Fibroblast of upper back skin (primary cell): ENCODE measurements around the gene C16orf89.
"Not testable (repeated sequence)": the region's sequence is repeated elsewhere in the genome, so short reads cannot be mapped to it uniquely, and the experiment has no call there.

ENCODE experiments used
- DNase-seq: peaks from one replicate; pipeline ENCODE4 v3.0.0-alpha.2; 2013

C16orf89 gene

DNA sequence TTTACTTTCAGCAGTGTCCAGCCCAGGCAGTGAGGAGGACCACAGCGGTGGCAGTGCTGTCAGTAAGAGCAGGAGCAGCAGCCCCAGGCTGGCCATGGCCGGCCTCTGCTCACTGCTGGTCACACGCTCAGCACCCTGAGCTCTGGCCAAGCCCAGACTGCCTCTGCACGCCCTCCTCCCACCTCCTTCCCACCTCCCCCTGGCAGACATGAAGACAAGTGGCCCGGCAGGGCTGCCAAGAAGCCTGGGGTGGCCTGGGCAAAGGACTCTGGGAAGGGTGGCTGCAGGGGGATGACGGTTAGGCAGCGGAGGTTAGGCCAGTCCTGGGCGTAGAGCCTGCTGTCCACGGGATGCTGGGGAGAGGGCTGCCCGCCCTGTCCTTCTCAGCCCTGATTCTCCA is at the start of gene C16orf89:
Gene C16orf89 (minus strand): TSS at position 144 of the 400 bp plus-strand sequence. CDS start 48 bp downstream, at position 96.
- DNase-seq: no peak

DNA sequence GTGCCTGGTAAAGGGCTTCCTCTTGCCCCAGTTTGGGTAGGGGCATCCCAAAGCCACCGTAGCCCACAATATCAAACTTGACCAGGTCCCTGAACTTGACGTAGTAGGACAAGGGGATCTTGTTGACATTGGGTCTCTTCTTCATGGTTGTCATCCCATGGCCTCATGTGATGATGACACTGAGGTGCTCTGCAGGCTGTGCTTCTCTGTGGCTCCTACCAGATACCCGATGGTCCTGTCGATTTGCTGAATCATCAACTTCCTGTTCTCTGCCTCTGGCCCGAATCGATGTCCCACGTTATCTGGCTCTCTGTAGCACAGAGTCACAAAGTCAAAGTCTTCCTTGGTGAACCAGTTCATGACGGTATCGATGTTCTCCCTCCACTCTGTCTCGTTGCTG is 45.2 kb upstream of the C16orf89 start:
- DNase-seq: not testable (repeated sequence)

DNA sequence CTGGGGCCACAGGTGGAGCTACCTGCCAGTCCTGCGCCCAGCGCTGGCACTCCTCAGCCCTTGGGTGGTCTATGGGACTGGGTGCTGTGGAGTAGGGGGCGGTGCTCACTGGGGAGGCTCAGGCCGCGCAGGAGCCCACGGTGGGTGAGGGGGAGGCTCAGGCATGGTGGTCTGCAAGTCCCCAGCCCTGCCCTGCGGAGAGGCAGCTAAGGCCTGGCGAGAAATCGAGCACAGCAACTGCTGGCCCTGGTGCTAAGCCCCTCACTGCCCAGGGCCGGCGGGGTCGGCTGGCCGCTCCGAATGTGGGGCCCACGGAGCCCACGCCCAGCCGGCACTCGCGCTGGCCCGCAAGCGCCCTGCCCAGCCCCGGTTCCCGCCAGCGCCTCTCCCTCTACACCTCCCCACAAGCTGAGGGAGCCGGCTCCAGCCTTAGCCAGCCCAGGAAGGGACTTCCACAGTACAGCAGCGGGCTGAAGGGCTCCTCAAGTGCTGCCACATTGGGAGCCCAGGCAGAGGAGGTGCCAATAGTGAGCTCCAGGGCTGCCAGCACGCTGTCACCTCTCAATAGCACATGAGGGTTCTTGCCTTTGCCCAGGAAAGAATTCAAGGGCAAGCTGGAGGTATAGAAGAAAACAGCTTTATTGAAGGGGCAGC is 42.9 kb upstream of the C16orf89 start:
- no peak for DNase-seq

- not testable (repeated sequence) for DNase-seq
Observed at GRCh38 chr16:5105039-5105438, 39.3 kb upstream of the C16orf89 start.

DNA sequence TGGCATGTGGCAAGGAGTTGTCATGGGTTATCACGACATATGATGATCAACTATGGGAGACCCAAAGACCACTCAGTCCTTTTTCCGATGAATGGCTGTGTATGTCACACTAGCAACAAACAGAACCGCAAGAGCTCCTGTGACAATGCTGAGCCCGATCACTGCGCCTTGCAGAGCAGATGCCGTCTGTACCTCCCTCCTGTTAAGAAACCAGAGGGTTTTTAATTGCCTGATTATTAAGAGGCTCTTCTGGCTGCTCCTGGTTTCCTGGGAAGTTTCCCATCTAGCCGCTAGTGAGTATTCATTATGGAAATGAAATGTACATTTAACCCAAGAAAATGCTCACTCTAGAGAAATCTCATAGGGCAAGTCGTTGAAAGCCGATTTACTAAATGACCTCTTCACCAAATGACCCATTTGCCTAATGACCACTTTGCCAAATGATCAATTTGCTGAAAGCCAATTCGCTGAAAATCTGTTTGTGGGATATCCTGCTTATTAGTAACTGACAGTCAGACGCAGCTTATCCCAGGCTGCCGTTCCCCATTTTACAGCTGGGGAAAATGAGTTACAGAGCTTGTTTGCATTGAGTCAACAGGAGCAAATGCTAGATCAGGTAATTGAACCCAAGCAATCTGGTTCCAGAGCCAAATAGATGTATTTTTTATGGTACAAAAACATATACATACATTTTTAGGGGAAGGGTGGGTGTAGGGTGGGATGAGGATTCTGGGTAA is 37.7 kb upstream of the C16orf89 start:
- not testable (repeated sequence) for DNase-seq

GRCh38 chr16:5099174-5099573 is 33.4 kb upstream of the C16orf89 start:
- DNase-seq: not testable (repeated sequence)

- DNase-seq: peak; percentile 63
Observed at GRCh38 chr16:5098221-5099159, 32.7 kb upstream of the C16orf89 start.

GRCh38 chr16:5097470-5098220 is 31.9 kb upstream of the C16orf89 start, which contains the start of gene EEF2KMT:
TSS of gene EEF2KMT (minus strand) at chr16:5097795. CDS start at chr16:5097739, 56 bp downstream.
- peak; percentile 100 for DNase-seq

- not testable (repeated sequence) for DNase-seq
Observed at GRCh38 chr16:5097061-5097469, 31.3 kb upstream of the C16orf89 start.

- DNase-seq: peak; percentile 21
Observed at GRCh38 chr16:5096437-5097060, 30.8 kb upstream of the C16orf89 start.

DNA sequence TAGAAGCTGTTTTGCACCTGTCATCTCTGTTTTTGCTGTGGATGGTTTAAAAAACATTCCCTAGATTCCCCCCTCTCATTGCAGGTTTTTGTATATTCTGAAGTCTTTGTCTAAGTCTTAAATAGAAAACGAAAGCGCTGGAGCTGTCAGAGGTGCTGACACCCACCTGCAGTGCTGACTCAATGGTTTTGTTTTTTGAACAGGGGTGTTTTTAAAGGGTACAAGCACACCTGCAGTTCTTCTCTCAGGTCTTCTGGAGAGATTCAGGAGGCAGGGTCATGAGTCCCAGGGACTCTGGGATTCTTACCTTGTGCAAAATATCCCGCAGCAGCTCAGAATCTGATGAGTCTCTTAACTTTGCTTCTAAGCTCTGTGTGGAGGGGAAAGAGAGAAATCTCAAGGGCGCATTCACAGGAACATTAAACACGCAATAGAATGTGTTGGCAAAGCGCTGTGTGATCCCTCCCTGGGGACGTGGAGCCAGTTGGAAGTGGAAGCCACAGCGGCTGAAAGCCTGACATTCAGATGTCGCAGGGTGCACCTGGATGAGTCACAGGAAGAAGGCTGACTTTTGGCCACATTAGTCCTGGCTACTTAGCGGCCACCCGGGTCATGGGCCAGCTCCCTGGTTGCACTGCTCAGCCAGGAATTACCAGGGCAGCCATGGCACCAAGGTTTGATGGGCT is 29.5 kb upstream of the C16orf89 start:
- DNase-seq: not testable (repeated sequence)

DNA sequence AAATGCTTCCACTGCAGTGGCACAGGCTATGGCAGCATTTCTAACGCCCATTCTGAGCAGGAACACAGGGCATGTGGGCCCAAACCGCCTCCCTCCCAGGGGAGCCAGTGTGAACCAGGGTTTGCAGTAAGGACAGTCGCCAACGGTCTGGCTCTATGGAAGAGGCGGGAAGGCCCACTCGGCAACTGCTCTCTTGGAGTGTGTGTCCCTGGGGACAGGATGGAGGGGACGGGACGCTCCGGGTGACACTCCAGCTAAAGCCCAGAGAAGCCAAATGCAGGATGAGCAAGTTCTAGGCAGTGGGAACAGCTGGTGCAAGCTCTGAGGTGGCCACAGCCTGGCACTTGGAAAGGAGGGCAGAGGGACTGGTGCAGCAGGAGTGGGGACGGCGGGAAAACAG is 28.0 kb upstream of the C16orf89 start:
- DNase-seq: not testable (repeated sequence)

DNA sequence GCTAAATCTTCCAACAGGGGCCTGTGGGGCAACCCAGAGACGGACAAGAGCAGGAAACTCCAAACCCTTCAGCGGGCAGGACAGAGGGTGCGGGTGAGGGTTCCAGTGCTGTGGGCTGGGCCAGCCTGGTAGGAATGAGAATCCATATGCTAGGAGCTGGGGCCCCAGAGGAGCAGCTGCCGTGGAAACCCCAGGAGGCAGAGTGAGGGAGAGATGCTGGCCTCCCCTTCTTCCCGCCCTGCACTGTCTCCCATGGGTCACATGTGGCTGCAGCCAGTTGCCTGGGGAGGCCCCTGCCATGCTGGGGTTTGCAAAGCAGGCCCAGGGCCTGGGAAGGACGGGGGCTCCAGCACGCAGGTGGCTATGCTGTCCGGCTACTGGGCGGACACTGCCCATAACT is 27.3 kb upstream of the C16orf89 start:
- DNase-seq: not testable (repeated sequence)

GRCh38 chr16:5090592-5090991 is 24.8 kb upstream of the C16orf89 start:
- not testable (repeated sequence) for DNase-seq

DNA sequence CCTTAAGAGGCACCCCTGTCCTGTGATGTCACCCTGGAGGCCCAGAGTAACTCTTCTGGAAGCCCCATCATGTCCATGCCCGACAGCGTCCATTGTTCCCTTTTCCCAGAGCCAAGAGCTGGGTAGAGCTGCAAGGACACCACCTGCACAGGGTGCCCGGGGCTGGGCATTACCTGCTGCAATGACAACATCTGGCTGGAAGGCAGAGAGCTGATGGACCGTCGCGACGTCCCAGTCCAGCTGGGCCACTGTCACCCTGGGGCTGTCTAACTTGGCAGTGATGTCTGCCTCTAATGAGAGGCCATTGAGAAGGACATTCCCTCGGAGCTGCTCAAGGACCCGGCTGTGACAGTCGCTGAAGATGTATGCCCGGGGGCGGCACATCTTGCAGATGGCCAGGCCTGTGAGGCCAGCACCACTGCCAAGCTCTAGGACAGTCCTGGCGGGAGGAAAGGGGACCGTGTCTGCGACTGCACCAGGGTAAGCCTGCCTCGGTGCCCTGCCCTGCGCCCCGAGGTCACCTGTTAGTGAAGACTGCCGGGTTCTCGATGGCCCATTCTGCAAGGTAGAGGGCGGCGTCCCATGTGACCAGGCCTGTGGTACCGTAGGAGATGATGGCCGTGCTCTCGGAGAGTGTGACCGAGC is 24.3 kb upstream of the C16orf89 start:
- DNase-seq: not testable (repeated sequence)

- not testable (repeated sequence) for DNase-seq
Observed at GRCh38 chr16:5088936-5089335, 23.2 kb upstream of the C16orf89 start.

- not testable (repeated sequence) for DNase-seq
Observed at GRCh38 chr16:5088086-5088790, 22.5 kb upstream of the C16orf89 start.

DNA sequence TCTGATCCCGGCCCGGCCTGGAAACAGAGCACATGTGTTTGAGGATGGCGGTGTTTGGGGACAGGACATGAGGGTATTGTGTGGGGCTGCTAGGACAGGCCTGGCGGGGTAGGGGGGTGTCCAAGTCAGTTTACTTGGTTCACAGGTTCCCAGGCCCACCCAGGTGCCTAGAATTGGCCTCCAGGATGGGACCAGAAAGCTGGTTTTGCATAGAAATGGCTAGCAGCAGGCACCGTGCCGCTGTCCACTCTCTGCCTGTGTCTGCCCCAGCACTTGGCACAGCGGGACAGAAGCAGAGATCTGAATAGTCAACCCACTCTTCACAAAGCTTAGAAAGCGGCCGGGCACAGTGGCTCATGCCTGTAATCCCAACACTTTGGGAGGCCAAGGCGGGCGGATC is 20.0 kb upstream of the C16orf89 start:
- DNase-seq: not testable (repeated sequence)

- DNase-seq: peak; percentile 31
Observed at GRCh38 chr16:5084802-5085201, 19.0 kb upstream of the C16orf89 start.
